Gastrocnemius medialis (tissue), 4 donors: ENCODE data around the gene KDM2B.

Source experiments
- CTCF ChIP-seq, 5 experiments: fragments of 450-650 bp in 3 of 5; fragments of 200-600 bp in 2 of 5; sonication (generic) in 2 of 5; IDR thresholded peaks in 4 of 5; conservative IDR thresholded peaks in 1 of 5; 1 replicate in 4 of 5; 2 replicates in 1 of 5; pipeline ENCODE4 v1.5.1; 2016 to 2019; ENCODE audit warnings: antibody characterized with exemption in 5 of 5, mild to moderate bottlenecking in 3 of 5, moderate library complexity in 3 of 5
- POLR2A ChIP-seq, 2 donors: fragments of 450-650 bp; IDR thresholded peaks; one replicate each; pipeline ENCODE4 v1.6.1; 2017; ENCODE audit warnings: antibody characterized with exemption in 2 of 2, mild to moderate bottlenecking in 2 of 2, moderate library complexity in 2 of 2

- TF ChIP-seq CTCF (IDR thresholded peaks at IDR 0.05 in 4 of 5, conservative IDR thresholded peaks at IDR 0.05 in 1 of 5) (no peak), POLR2A (IDR thresholded peaks at IDR 0.05) (no peak)
These were observed 57.1 kb downstream of the KDM2B start for GRCh38 chr12:121523741-121524140.
